Esophagus muscularis mucosa (tissue), 4 donors: ENCODE measurements around the gene CLEC1A. TPM values are rescaled to one million over a fixed set of nuclear protein-coding genes. Genes with fewer than 3 reads are reported as not detected.

ENCODE experiments used
- DNase-seq: peaks from one replicate; pipeline ENCODE4 v3.0.0-alpha.2; 2017; ENCODE audit errors: extremely low spot score
- H3K27ac ChIP-seq, 4 donors: fragments of 200-600 bp; sonication (generic); replicated peaks in 1 of 4; 1 replicate in 3 of 4; 2 replicates in 1 of 4; pipeline ENCODE4 v1.5.1; 2016 to 2019; ENCODE audit warnings: mild to moderate bottlenecking in 1 of 4
- H3K27me3 ChIP-seq, 4 donors: fragments of 200-600 bp; sonication (generic); one replicate each; pipeline versions ENCODE4 v1.5.1 to v1.6.0; 2016 to 2019
- H3K36me3 ChIP-seq, 4 donors: fragments of 200-600 bp; sonication (generic); one replicate each; pipeline ENCODE4 v1.5.1; 2016 to 2019
- H3K4me1 ChIP-seq, 4 donors: fragments of 200-600 bp; sonication (generic); one replicate each; pipeline ENCODE4 v1.5.1; 2016 to 2019
- H3K4me3 ChIP-seq, 4 donors: fragments of 200-600 bp; sonication (generic); 1 replicate in 2 of 4; 2 replicates in 2 of 4; pipeline ENCODE4 v1.5.1; 2016 to 2019; ENCODE audit warnings: mild to moderate bottlenecking in 4 of 4, moderate library complexity in 1 of 4
- H3K9me3 ChIP-seq, 4 donors: fragments of 200-600 bp; sonication (generic); 1 replicate in 3 of 4; 2 replicates in 1 of 4; pipeline ENCODE4 v1.5.1; 2016 to 2019
- CTCF ChIP-seq, 3 experiments: fragments of 200-600 bp in 2 of 3; fragments of 450-650 bp in 1 of 3; sonication (generic) in 2 of 3; IDR thresholded peaks; one replicate each; pipeline ENCODE4 v1.5.1; 2017 to 2019; ENCODE audit warnings: antibody characterized with exemption in 3 of 3, mild to moderate bottlenecking in 2 of 3, moderate library complexity in 1 of 3
- EP300 ChIP-seq: sonication (generic); formaldehyde crosslinking; IDR thresholded peaks from one replicate; pipeline ENCODE4 v1.6.1; 2017; ENCODE audit warnings: antibody characterized with exemption
- POLR2A ChIP-seq: fragments of 450-650 bp; IDR thresholded peaks from one replicate; pipeline ENCODE4 v1.6.1; 2017; ENCODE audit warnings: antibody characterized with exemption, moderate library complexity, mild to moderate bottlenecking, low read depth
- POLR2AphosphoS5 ChIP-seq, 2 donors: sonication (generic); formaldehyde crosslinking; IDR thresholded peaks; one replicate each; pipeline ENCODE4 v1.6.1; 2017; ENCODE audit warnings: antibody characterized with exemption in 2 of 2
- WGBS: methylation state at CpG from one replicate; pipeline ENCODE4 v1.1.5; 2018; 5-methylcytosine and 5-hydroxymethylcytosine counted together
- intact Hi-C: fragments of 100-400 bp; cut with DNase I; formaldehyde crosslinking; loops from one replicate; pipeline ENCODE4 v1.15.1; 2023
- total RNA-seq, 4 donors: library from RNA; depleted of rRNA; stranded (reverse); fragments of >200 nt; gene quantifications; one replicate each; pipeline versions ENCODE4 v1.1.0 to v1.2.1, GENCODE V29; 2016

Gene CLEC1A
- total RNA-seq, 4 donors from 2014 or later: 1.7 to 8.3 (median 4.7) TPM

- no peak for DNase-seq
- intact Hi-C loops: no loop called here
- Histone ChIP-seq H3K9me3 (no peaks in the 10 kb centered on the region), H3K27me3 (no peaks in the 10 kb centered on the region), H3K27ac (no peak overlapping the region), H3K36me3 (no peaks in the 10 kb centered on the region), H3K4me1 (no peaks in the 10 kb centered on the region), H3K4me3 (no peak overlapping the region)
- 77% methylated on average over 3 of the region's 3 CpGs for WGBS
- TF ChIP-seq POLR2AphosphoS5 (IDR thresholded peaks at IDR 0.05) (no peak), EP300 (no peak), CTCF (IDR thresholded peaks at IDR 0.05) (no peak), POLR2A (no peak)
Measured at GRCh38 chr12:10119066-10119465, 20.3 kb upstream of the CLEC1A start.

GRCh38 chr12:10115890-10116289 lies 17.1 kb upstream of the CLEC1A start:
- WGBS: 89% methylated on average over 7 of the region's 7 CpGs
- DNase-seq: no peak
- Histone ChIP-seq H3K4me1 (no peaks in the 10 kb centered on the region), H3K4me3 (no peak overlapping the region), H3K36me3 (no peaks in the 10 kb centered on the region), H3K27me3 (no peaks in the 10 kb centered on the region), H3K27ac (no peak overlapping the region), H3K9me3 (peaks cover 0 to 6% (median 0%) of the 10 kb centered on the region in 4 donors)
- TF ChIP-seq POLR2A (no peak), POLR2AphosphoS5 (IDR thresholded peaks at IDR 0.05) (no peak), CTCF (IDR thresholded peaks at IDR 0.05) (no peak), EP300 (no peak)
- intact Hi-C loops: no loop called here

GRCh38 chr12:10115311-10115710 lies 16.5 kb upstream of the CLEC1A start:
- Histone ChIP-seq H3K4me3 (no peak overlapping the region), H3K9me3 (peaks cover 0 to 6% (median 0%) of the 10 kb centered on the region in 4 donors), H3K27ac (no peak overlapping the region), H3K4me1 (no peaks in the 10 kb centered on the region), H3K27me3 (no peaks in the 10 kb centered on the region), H3K36me3 (no peaks in the 10 kb centered on the region)
- intact Hi-C loops: no loop called here
- TF ChIP-seq POLR2AphosphoS5 (IDR thresholded peaks at IDR 0.05) (no peak), POLR2A (no peak)
- no peak for DNase-seq
- 84% methylated on average over 15 of the region's 15 CpGs for WGBS

GRCh38 chr12:10113920-10114319 lies 15.1 kb upstream of the CLEC1A start:
- no peak for DNase-seq
- Histone ChIP-seq H3K9me3 (peaks cover 0 to 6% (median 0%) of the 10 kb centered on the region in 4 donors), H3K4me1 (no peaks in the 10 kb centered on the region), H3K4me3 (no peak overlapping the region), H3K27me3 (no peaks in the 10 kb centered on the region), H3K27ac (no peak overlapping the region), H3K36me3 (no peaks in the 10 kb centered on the region)
- WGBS: 64% methylated on average over 1 of the region's 1 CpG
- intact Hi-C loops: no loop called here
- TF ChIP-seq POLR2A (no peak), CTCF (IDR thresholded peaks at IDR 0.05) (no peak), POLR2AphosphoS5 (IDR thresholded peaks at IDR 0.05) (no peak), EP300 (no peak)

- Histone ChIP-seq H3K27me3 (no peaks in the 10 kb centered on the region), H3K4me1 (no peaks in the 10 kb centered on the region)
- intact Hi-C loops: no loop called here
Measured at GRCh38 chr12:10113075-10113474, 14.3 kb upstream of the CLEC1A start.

More at GRCh38 chr12:10113075-10113474, 14.3 kb upstream of the CLEC1A start:
- no peak for DNase-seq
- 79% methylated on average over 1 of the region's 1 CpG for WGBS
- Histone ChIP-seq H3K36me3 (no peaks in the 10 kb centered on the region), H3K4me3 (no peak overlapping the region), H3K27ac (no peak overlapping the region), H3K9me3 (peaks cover 0 to 6% (median 0%) of the 10 kb centered on the region in 4 donors)
- TF ChIP-seq POLR2A (no peak), POLR2AphosphoS5 (IDR thresholded peaks at IDR 0.05) (no peak), EP300 (no peak), CTCF (IDR thresholded peaks at IDR 0.05) (no peak)
